ENCODE measurements around the gene ZNF621. TPM values are rescaled to one million over a fixed set of nuclear protein-coding genes. Genes with fewer than 3 reads are reported as not detected.
"Not testable (repeated sequence)": the region's sequence is repeated elsewhere in the genome, so short reads cannot be mapped to it uniquely, and the experiment has no call there.

Gene ZNF621
- total RNA-seq, 1 donor from 2014 or later: 9.3 TPM

- intact Hi-C loops (cut with DNase I): loop anchor here (10.0 kb wide), 1 partner anchor 69 kb away; the partner anchor contains the start of gene RPL14
Measured at GRCh38 chr3:40524222-40524567, 565 bp upstream of the ZNF621 start.

GRCh38 chr3:40528426-40528825 is 3.7 kb downstream of the ZNF621 start:
- ATAC-seq (ENCODE audit: poor library complexity) (no peak), DNase-seq (no peak)
- intact Hi-C loops (cut with DNase I): loop anchor here (10.0 kb wide), 1 partner anchor 74 kb away; the partner anchor contains the start of gene RPL14

More at GRCh38 chr3:40524222-40524567, 565 bp upstream of the ZNF621 start:
- no peak for ATAC-seq (ENCODE audit: poor library complexity)
- DNase-seq: no peak

GRCh38 chr3:40532252-40532651 is 7.5 kb downstream of the ZNF621 start:
- DNase-seq: no peak
- intact Hi-C loops (cut with DNase I): no loop called here
- no peak for ATAC-seq (ENCODE audit: poor library complexity)

- no peak for DNase-seq
- no peak for ATAC-seq (ENCODE audit: poor library complexity)
- intact Hi-C loops (cut with DNase I): no loop called here
Measured at GRCh38 chr3:40534283-40534682, 9.5 kb downstream of the ZNF621 start.

GRCh38 chr3:40546816-40547215 is 22.1 kb downstream of the ZNF621 start:
- ATAC-seq (ENCODE audit: poor library complexity): no peak
- intact Hi-C loops (cut with DNase I): no loop called here
- no peak for DNase-seq

- intact Hi-C loops (cut with DNase I): no loop called here
- no peak for ATAC-seq (ENCODE audit: poor library complexity)
- DNase-seq: no peak
Measured at GRCh38 chr3:40550167-40550566, 25.4 kb downstream of the ZNF621 start.

GRCh38 chr3:40557575-40558161 is 32.9 kb downstream of the ZNF621 start:
- ATAC-seq (ENCODE audit: poor library complexity): no peak
- intact Hi-C loops (cut with DNase I): no loop called here

GRCh38 chr3:40562482-40562881 is 37.7 kb downstream of the ZNF621 start:
- DNase-seq; intact Hi-C loops (cut with DNase I); ATAC-seq (ENCODE audit: poor library complexity): not testable (repeated sequence)

More at GRCh38 chr3:40557575-40558161, 32.9 kb downstream of the ZNF621 start:
- no peak for DNase-seq

GRCh38 chr3:40565629-40566028 is 40.9 kb downstream of the ZNF621 start:
- DNase-seq; ATAC-seq (ENCODE audit: poor library complexity); intact Hi-C loops (cut with DNase I): not testable (repeated sequence)

GRCh38 chr3:40566694-40567093 is 41.9 kb downstream of the ZNF621 start:
- intact Hi-C loops (cut with DNase I): no loop called here
- no peak for ATAC-seq (ENCODE audit: poor library complexity)
- DNase-seq: no peak

GRCh38 chr3:40572588-40572987 is 47.8 kb downstream of the ZNF621 start:
- intact Hi-C loops (cut with DNase I): loop anchor here (10.0 kb wide), 1 partner anchor 1142 kb away; no protein-coding TSS in a partner anchor
- DNase-seq (no peak), ATAC-seq (ENCODE audit: poor library complexity) (no peak)

GRCh38 chr3:40574050-40574449 is 49.3 kb downstream of the ZNF621 start:
- DNase-seq (no peak), ATAC-seq (ENCODE audit: poor library complexity) (no peak)
- intact Hi-C loops (cut with DNase I): loop anchor here (10.0 kb wide), 1 partner anchor 1141 kb away; no protein-coding TSS in a partner anchor

GRCh38 chr3:40574661-40575060 is 49.9 kb downstream of the ZNF621 start:
- intact Hi-C loops (cut with DNase I): loop anchor here (10.0 kb wide), 1 partner anchor 1140 kb away; no protein-coding TSS in a partner anchor
- no peak for DNase-seq
- ATAC-seq (ENCODE audit: poor library complexity): no peak

- intact Hi-C loops (cut with DNase I): loop anchor here (10.0 kb wide), 1 partner anchor 1138 kb away; no protein-coding TSS in a partner anchor
- DNase-seq: no peak
- ATAC-seq (ENCODE audit: poor library complexity): no peak
Measured at GRCh38 chr3:40576396-40576795, 51.6 kb downstream of the ZNF621 start.

- intact Hi-C loops (cut with DNase I): loop anchor here (2.0 to 10.0 kb wide), 2 partner anchors 624 to 1300 kb away; no protein-coding TSS in a partner anchor
- peak; percentile 51 for ATAC-seq (ENCODE audit: poor library complexity)
- peak; percentile 66 for DNase-seq
Measured at GRCh38 chr3:40580494-40581091, 55.8 kb downstream of the ZNF621 start.

- intact Hi-C loops (cut with DNase I): loop anchor here (2.0 to 10.0 kb wide), 2 partner anchors 624 to 1300 kb away; no protein-coding TSS in a partner anchor
- no peak for ATAC-seq (ENCODE audit: poor library complexity)
- DNase-seq: no peak
Measured at GRCh38 chr3:40581166-40581565, 56.4 kb downstream of the ZNF621 start.

- DNase-seq (peak; percentile 38), ATAC-seq (ENCODE audit: poor library complexity) (peak; percentile 36)
- intact Hi-C loops (cut with DNase I): loop anchor here (10.0 kb wide), 1 partner anchor 622 kb away; no protein-coding TSS in a partner anchor
Measured at GRCh38 chr3:40582401-40583027, 57.8 kb downstream of the ZNF621 start.

- DNase-seq (peak; percentile 47), ATAC-seq (ENCODE audit: poor library complexity) (peak; percentile 49)
- intact Hi-C loops (cut with DNase I): loop anchor here (10.0 kb wide), 1 partner anchor 621 kb away; no protein-coding TSS in a partner anchor
Measured at GRCh38 chr3:40583691-40584090, 58.9 kb downstream of the ZNF621 start.

- ATAC-seq (ENCODE audit: poor library complexity) (peak; percentile 95), DNase-seq (peak; percentile 94)
- intact Hi-C loops (cut with DNase I): loop anchor here (10.0 kb wide), 1 partner anchor 620 kb away; no protein-coding TSS in a partner anchor
Measured at GRCh38 chr3:40584625-40585189, 59.9 kb downstream of the ZNF621 start.

Data from Right ventricle myocardium superior (tissue), 1 donor.